GM10847 (cell line): ENCODE data around the gene ACER1.

Source experiments
- POLR2A ChIP-seq: IDR thresholded peaks from 2 replicates; pipeline ENCODE4 v1.6.1; 2011; ENCODE audit not compliant: insufficient read length; ENCODE audit errors: extremely low read depth

ACER1 gene

GRCh38 chr19:6263735-6264444 lies 69.5 kb downstream of the ACER1 start:
- TF ChIP-seq POLR2A: no peak

DNA sequence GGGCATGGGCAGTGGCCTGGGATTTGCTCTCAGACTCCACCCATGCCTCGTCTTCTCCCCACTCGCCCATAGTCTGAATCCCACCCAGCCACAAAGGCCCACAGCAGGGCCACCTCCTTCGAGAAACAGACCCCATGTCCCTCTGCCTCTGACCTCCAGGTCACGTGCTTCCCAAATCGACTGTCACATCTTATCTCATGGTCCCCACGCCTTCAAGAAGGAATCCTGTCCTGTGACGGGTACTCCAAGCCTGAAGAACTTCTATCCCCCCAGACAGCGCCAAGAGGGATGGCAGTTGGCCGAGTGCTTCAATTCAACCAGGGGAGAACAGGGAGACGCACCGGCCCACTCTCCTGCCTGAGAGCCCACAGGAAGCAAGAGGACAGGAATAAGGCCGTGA lies 70.1 kb downstream of the ACER1 start:
- no peak for TF ChIP-seq POLR2A

GRCh38 chr19:6262519-6262918 lies 70.9 kb downstream of the ACER1 start:
- TF ChIP-seq POLR2A: no peak

DNA sequence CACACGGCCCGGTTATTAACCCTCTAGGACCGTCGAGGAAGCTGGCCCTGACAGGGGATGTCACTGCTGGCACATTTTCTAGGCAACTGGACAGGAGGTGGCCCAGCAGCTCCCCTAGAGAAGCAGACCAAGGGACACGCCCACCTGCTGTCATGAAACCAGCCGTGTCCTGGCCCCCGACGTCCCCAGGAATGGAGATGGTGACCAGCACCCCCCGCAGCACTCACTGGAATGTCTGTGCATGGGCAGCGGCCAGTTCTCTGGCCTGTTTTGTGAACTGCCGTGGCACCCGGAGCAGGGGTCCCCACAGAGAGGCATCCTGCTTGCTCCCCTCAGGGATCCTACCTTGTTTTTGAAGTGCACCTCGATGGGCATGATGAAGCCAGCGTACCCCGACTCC lies 71.5 kb downstream of the ACER1 start:
- TF ChIP-seq POLR2A: no peak

DNA sequence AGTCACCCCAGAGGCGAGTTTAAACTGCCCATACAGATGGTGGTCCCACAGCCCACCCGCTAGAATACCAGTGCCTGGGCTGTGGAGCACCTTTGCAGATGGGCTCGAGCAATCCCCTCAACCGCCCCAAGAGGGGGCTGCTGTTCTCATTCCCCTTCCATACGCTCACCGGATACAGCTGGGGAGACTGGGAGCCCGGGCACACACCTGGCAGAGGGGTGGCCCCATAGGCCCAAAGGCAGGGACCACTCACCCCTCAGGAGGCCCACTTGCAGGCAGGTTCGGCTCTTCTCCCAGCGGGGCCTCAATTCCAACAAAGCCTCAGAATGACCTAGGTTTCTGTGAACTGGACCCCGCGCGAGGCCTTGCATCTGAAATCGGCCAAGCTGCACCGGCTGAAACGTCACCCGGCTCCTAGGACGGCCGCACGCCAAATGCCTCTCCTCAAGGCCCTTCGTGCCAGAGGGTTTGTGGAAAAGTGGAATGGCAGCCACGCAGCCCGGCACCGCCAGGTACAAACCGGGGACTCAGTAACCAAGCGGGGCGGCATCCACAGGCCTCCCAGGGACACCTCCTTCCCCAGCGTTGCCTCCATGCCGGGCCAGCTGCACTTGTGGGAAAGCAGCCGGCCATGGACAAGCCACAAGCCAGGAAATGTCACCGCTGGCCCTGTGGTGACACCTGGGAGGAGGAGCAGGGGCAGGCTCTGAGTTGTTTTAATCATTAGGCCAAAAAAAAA lies 72.3 kb downstream of the ACER1 start:
- no peak for TF ChIP-seq POLR2A

GRCh38 chr19:6260376-6260775 lies 73.0 kb downstream of the ACER1 start:
- no peak for TF ChIP-seq POLR2A

- TF ChIP-seq POLR2A: no peak
These were observed 74.0 kb downstream of the ACER1 start for GRCh38 chr19:6259312-6259861.

DNA sequence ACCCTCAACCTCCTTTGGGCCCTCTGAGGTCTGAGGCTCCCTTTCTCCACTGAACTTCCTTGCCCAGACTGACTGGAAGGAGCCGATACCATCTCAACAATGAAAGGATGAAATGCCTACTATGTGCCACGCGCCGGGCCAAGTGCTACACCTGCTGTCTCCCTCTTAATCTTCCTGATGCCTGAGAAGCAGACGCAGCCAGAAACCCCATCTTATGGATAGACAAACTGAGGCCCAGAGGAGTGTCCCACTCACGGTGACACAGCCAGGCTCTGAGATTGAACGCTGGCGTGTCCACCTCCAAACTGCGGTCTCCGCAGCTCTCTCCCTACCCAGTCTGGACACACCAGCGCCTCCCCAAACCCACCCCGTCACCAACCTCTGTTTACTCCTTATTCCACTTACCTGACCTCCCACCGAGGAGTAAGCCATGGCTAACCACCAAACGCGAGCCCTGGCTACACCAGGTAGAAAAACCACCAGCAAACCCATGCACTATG lies 74.5 kb downstream of the ACER1 start:
- TF ChIP-seq POLR2A: no peak
